GM08714 (cell line): ENCODE results near the gene AMPD2.

ENCODE experiments used
- H3K4me3 ChIP-seq: fragments of 200-500 bp; sonication (Bioruptor generic); 2 replicates; pipeline ENCODE4 v1.5.1; 2014; ENCODE audit warnings: mild to moderate bottlenecking, low read length, inconsistent platforms
- ZNF274 ChIP-seq: IDR thresholded peaks from 2 replicates; pipeline ENCODE4 v1.6.1; 2012; ENCODE audit warnings: mild to moderate bottlenecking, low read depth, low read length

AMPD2 gene

GRCh38 chr1:109619576-109620400 is at the start of gene AMPD2, which contains the start of gene GNAT2:
TSS of gene AMPD2 (plus strand) at chr1:109619837. CDS start at chr1:109621176, 1,339 bp downstream.
TSS of gene GNAT2 (minus strand) at chr1:109619616. CDS start at chr1:109612870, 6,746 bp downstream.
- TF ChIP-seq ZNF274: no peak
- peak within 1 kb of the TSS; percentile 95 for H3K4me3 ChIP-seq

- H3K4me3 ChIP-seq: no peak overlapping the region
- no peak for TF ChIP-seq ZNF274
Measured at GRCh38 chr1:109570414-109570813, 49.2 kb upstream of the AMPD2 start.

DNA sequence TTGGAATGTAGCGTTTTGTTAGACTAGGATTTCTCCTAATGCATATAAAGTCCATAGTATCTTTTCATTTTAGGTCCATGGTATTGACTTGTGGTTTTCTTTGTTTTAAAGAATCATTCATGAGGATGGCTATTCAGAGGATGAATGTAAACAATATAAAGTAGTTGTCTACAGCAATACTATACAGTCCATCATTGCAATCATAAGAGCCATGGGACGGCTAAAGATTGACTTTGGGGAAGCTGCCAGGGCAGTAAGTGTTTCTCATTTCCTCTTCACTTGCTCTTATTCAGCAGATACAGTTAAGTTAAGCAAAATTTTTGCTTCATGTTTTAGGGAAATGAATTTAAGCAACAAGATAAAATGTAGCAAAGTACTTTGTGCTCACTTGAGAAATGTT is 45.9 kb upstream of the AMPD2 start:
- H3K4me3 ChIP-seq: no peak overlapping the region
- TF ChIP-seq ZNF274: no peak

DNA sequence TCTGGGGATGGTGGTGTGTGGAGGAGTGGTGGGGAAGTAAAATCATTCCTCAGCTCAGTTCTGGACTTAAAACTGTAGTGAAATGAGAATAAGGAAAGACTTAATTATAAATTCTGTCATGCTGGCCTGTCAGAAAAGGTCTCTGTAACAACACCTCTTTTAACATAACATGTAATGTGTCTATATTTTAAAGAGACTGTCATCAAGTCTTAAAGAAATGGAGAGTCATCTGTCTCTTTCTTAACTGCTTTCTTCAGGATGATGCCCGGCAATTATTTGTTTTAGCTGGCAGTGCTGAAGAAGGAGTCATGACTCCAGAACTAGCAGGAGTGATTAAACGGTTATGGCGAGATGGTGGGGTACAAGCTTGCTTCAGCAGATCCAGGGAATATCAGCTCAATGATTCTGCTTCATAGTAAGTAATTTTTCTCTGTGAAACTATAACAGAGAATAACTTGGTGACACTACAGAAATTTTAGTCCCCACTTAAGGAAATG is 40.6 kb upstream of the AMPD2 start:
- H3K4me3 ChIP-seq: no peak overlapping the region
- TF ChIP-seq ZNF274: no peak

GRCh38 chr1:109579491-109579890 is 40.1 kb upstream of the AMPD2 start:
- H3K4me3 ChIP-seq: no peak overlapping the region
- no peak for TF ChIP-seq ZNF274

GRCh38 chr1:109582021-109582420 is 37.6 kb upstream of the AMPD2 start:
- no peak for TF ChIP-seq ZNF274
- no peak overlapping the region for H3K4me3 ChIP-seq

- no peak overlapping the region for H3K4me3 ChIP-seq
- no peak for TF ChIP-seq ZNF274
Measured at GRCh38 chr1:109584766-109585165, 34.9 kb upstream of the AMPD2 start.

DNA sequence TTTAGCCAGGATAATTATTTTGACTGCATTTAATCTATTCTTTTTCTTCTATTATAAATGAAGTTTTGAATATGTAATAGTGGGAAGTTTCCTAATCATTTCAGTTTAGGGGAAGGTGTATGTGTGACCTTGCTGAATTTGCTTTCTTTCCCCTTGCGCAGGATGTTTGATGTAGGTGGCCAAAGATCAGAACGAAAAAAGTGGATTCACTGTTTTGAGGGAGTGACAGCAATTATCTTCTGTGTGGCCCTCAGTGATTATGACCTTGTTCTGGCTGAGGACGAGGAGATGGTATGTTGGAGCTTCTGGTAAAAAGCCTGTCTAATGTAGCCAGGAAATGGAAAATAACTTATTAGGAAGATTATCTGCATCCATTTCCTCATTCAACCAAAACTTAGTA is 33.6 kb upstream of the AMPD2 start:
- no peak for TF ChIP-seq ZNF274
- H3K4me3 ChIP-seq: no peak overlapping the region

DNA sequence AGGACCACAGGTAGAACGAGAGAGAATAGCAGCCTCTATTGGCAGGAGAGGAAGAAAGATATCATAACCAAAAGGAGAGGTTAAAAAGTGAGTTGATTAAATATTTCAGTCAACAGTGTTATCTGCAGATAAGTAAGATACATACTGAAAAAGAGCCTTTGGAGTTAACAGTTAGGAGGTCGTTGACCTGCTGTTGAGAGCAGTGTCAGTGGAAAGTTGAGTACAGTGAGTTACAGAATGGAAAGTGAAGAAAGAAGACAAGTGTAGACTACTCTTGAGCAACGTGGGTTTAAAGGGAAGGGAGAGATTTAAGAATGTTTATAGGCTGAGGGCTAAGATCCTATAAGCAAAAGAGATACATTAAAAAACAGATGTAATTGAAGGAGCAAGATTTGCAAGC is 30.5 kb upstream of the AMPD2 start:
- TF ChIP-seq ZNF274: no peak

DNA sequence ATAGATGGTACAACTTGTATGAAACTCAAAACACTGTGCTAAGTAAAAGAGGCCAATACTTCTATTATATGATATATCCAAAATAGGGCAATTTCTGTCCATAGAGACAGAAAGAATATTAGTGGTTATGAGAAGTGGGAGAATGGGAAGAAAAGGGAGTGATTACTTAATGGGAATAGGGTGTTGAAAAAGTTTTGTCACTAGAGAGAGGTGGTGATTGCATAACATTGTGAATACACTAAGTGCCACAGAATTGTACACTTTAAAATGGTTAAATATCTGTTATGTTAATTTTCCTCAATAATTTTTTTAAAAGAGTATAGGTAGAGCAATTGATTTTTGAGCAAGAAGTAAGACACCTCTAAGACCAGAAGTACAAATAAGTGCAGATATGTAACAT is 30.0 kb upstream of the AMPD2 start:
- TF ChIP-seq ZNF274: no peak
- H3K4me3 ChIP-seq: no peak overlapping the region

More for the DNA sequence above, 30.5 kb upstream of the AMPD2 start:
- no peak overlapping the region for H3K4me3 ChIP-seq

- no peak for TF ChIP-seq ZNF274
Measured at GRCh38 chr1:109592916-109593315, 26.7 kb upstream of the AMPD2 start.

DNA sequence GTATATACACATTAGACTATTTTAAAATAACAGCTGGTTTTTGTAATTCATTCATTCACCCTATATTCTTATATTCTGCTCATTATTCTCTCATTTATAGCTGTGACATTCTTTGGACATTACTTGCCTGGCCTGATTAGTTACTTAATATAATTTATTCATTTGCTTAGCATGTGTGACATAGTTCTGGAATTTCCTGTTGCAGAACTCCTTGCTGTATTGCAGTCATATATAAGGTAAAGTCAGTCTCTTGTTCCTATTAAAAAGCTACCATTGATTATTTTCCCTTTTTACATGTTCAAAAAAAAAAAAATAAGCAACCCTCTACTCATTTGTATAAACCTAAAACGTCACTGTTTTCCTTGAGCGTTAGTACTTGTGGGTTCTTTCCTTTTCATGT is 24.1 kb upstream of the AMPD2 start:
- TF ChIP-seq ZNF274: no peak

More at GRCh38 chr1:109592916-109593315, 26.7 kb upstream of the AMPD2 start:
- no peak overlapping the region for H3K4me3 ChIP-seq

GRCh38 chr1:109598156-109598555 is 21.5 kb upstream of the AMPD2 start:
- no peak for TF ChIP-seq ZNF274
- no peak overlapping the region for H3K4me3 ChIP-seq

More for the DNA sequence above, 24.1 kb upstream of the AMPD2 start:
- H3K4me3 ChIP-seq: no peak overlapping the region

- TF ChIP-seq ZNF274: no peak
- no peak overlapping the region for H3K4me3 ChIP-seq
Measured at GRCh38 chr1:109598655-109599054, 21.0 kb upstream of the AMPD2 start.

- no peak for TF ChIP-seq ZNF274
- H3K4me3 ChIP-seq: no peak overlapping the region
Measured at GRCh38 chr1:109603229-109603628, 16.4 kb upstream of the AMPD2 start.
